Heart right ventricle (tissue), 16 donors: Measurements from ENCODE around the gene IER5. TPM values are rescaled to one million over a fixed set of nuclear protein-coding genes. Genes with fewer than 3 reads are reported as not detected.
A peak's percentile ranks its signal among the peaks of the same experiment; 100 is the strongest.

Experiments used
- ATAC-seq, 8 donors: fragments of 200-7000 bp; cut with Tn5 transposase; one replicate each; pipeline ENCODE4 v1.9.1; 2020; ENCODE audit warnings: mild to moderate bottlenecking in 8 of 8, moderate library complexity in 8 of 8, moderate number of reproducible peaks in 1 of 8
- DNase-seq, 2 donors: peaks; one replicate each; pipeline ENCODE4 v3.0.0-alpha.2; 2020
- H3K27ac ChIP-seq, 10 donors: fragments of 200-600 bp; sonication (generic) in 2 of 10; one replicate each; pipeline versions ENCODE4 v1.5.0 to v1.8.0; 2020 to 2022; ENCODE audit warnings: mild to moderate bottlenecking in 3 of 10
- H3K27me3 ChIP-seq, 7 donors: fragments of 200-600 bp; one replicate each; pipeline ENCODE4 v1.8.0; 2021 to 2022; ENCODE audit warnings: mild to moderate bottlenecking in 2 of 7
- H3K36me3 ChIP-seq, 9 donors: fragments of 200-600 bp; sonication (generic) in 1 of 9; one replicate each; pipeline versions ENCODE4 v1.5.0 to v1.8.0; 2020 to 2022; ENCODE audit warnings: mild to moderate bottlenecking in 2 of 9
- H3K4me1 ChIP-seq, 9 donors: fragments of 200-600 bp; sonication (generic) in 1 of 9; one replicate each; pipeline versions ENCODE4 v1.5.0 to v1.8.0; 2020 to 2022; ENCODE audit warnings: mild to moderate bottlenecking in 4 of 9
- H3K4me3 ChIP-seq, 10 donors: fragments of 200-600 bp; sonication (generic) in 2 of 10; one replicate each; pipeline versions ENCODE4 v1.5.0 to v1.8.0; 2020 to 2022; ENCODE audit warnings: mild to moderate bottlenecking in 7 of 10, moderate library complexity in 2 of 10
- H3K9me3 ChIP-seq, 11 donors: fragments of 200-600 bp in 10 of 11; sonication (generic) in 2 of 11; one replicate each; pipeline versions ENCODE4 v1.5.0 to v1.8.0; 2013 to 2022; ENCODE audit warnings: mild to moderate bottlenecking in 2 of 11, control low read depth in 1 of 11, moderate library complexity in 1 of 11
- WGBS, 2 donors: extraction: QIAGEN DNeasy Blood & Tissue Kit; methylation state at CpG; one replicate each; pipeline ENCODE4 v1.1.7; 2013; ENCODE audit warnings: inconsistent platforms in 1 of 2; 5-methylcytosine and 5-hydroxymethylcytosine counted together
- intact Hi-C, 10 donors: fragments of 100-400 bp; cut with DNase I; formaldehyde crosslinking; loops; one replicate each; pipeline versions ENCODE4 v1.11.1 to v1.14.2; 2022
- polyA plus RNA-seq, 2 donors: library from polyadenylated mRNA; stranded (reverse); fragments of 200-250 nt; gene quantifications; one replicate each; pipeline ENCODE4 v1.2.3, GENCODE V29; 2013
- total RNA-seq, 10 donors: library from RNA; stranded (reverse); fragmentation: NEBNext Ultra II Directional in 3 of 10; extraction: Animal tissue kit (Norgen Biotek cat#: 25700) in 3 of 10; gene quantifications; one replicate each; pipeline versions ENCODE4 v1.2.1 to v1.2.4, GENCODE V29; 2021 to 2023
- TF ChIP-seq, protein P1 (sequence below), 9 donors: fragments of 200-600 bp; sonication (generic) in 2 of 9; IDR thresholded peaks; one replicate each; pipeline versions ENCODE4 v1.5.0 to v1.8.0; 2021 to 2022; ENCODE audit warnings: antibody characterized with exemption in 9 of 9, mild to moderate bottlenecking in 5 of 9, moderate library complexity in 1 of 9
- donor health status: Arrhythmogenic right ventricular cardiomyopathy.
- donor health status: ischemic (EF 13 %, LVEDD 7.1; RV severe dilation, severe dysfunction).
- donor health status: healthy with polysubstance abuse.
- donor health status: DM: no; HTN: yes; CAD: no.
- donor health status: DM: no; HTN: no; CAD: no.
- donor health status: ischemic (EF 25% LVEDD 6.9; RV normal size, moderate dysfunction).
- donor health status: ischemic (EF 25% LVEDD 5.7; RV mildly dilated, moderate dysfunction).
- donor health status: healthy.
- donor health status: DM: yes; HTN: yes; CAD: no.
- donor health status: Ischemic cardiomyopathy.
- donor health status: ischemic (EF 35%, LVEDD 5.7; RV mildly dilated, moderate dysfunction).
- donor health status: nonischemic (EF 11% LVEDD 7.7; RV severe dilation, severe dysfunction).
- donor health status: DM: yes; HTN: yes; CAD: no.
- donor health status: PGD.
- donor health status: ischemic (EF 29% LVEDD 5.4; RV normal size, mild dysfunction).
- donor health status: nonischemic (EF 23%, LVEDD 6.1; RV moderate dilation, normal function).

Gene IER5
- total and polyA plus RNA-seq, 12 donors = 10.7 to 87.5 (median 18.7) TPM

DNA sequence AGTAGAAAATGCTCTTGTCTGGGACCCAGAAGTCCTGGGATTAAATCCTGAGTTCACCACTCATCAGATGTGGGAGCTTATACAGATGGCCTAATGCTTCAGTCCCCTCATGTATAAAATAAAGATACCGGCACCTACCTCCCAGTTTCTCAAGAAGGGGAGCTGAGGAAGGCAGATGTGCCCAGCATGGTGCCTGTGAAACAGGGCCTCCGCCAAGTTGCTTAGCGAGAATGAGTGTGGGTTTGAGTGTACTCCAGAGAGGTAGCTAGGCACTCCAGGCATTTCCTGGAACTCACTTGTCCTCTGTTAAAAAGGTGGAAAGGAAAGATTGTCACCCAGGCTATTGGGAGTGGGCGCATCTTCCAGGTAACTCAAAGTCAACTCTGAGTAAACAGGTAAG is 37.8 kb downstream of the IER5 start:
- H3K36me3 ChIP-seq = no peaks in the 10 kb centered on the region
- no peaks in the 10 kb centered on the region for H3K27me3 ChIP-seq
- peak overlapping the region in 2 of 10 donors; percentile 21 to 26 for H3K27ac ChIP-seq
- TF ChIP-seq, protein P1, sequence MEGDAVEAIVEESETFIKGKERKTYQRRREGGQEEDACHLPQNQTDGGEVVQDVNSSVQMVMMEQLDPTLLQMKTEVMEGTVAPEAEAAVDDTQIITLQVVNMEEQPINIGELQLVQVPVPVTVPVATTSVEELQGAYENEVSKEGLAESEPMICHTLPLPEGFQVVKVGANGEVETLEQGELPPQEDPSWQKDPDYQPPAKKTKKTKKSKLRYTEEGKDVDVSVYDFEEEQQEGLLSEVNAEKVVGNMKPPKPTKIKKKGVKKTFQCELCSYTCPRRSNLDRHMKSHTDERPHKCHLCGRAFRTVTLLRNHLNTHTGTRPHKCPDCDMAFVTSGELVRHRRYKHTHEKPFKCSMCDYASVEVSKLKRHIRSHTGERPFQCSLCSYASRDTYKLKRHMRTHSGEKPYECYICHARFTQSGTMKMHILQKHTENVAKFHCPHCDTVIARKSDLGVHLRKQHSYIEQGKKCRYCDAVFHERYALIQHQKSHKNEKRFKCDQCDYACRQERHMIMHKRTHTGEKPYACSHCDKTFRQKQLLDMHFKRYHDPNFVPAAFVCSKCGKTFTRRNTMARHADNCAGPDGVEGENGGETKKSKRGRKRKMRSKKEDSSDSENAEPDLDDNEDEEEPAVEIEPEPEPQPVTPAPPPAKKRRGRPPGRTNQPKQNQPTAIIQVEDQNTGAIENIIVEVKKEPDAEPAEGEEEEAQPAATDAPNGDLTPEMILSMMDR (IDR thresholded peaks at IDR 0.05) = no peak
- no peaks in the 10 kb centered on the region for H3K9me3 ChIP-seq
- ATAC-seq (no peak), DNase-seq (no peak)
- H3K4me1 ChIP-seq = peaks cover 10 to 72% (median 43%) of the 10 kb centered on the region in 9 donors
- intact Hi-C loops = no loop called here
- WGBS, 2 donors = 88 to 99% methylated on average over 4 of the region's 4 CpGs
- H3K4me3 ChIP-seq = no peak overlapping the region

DNA sequence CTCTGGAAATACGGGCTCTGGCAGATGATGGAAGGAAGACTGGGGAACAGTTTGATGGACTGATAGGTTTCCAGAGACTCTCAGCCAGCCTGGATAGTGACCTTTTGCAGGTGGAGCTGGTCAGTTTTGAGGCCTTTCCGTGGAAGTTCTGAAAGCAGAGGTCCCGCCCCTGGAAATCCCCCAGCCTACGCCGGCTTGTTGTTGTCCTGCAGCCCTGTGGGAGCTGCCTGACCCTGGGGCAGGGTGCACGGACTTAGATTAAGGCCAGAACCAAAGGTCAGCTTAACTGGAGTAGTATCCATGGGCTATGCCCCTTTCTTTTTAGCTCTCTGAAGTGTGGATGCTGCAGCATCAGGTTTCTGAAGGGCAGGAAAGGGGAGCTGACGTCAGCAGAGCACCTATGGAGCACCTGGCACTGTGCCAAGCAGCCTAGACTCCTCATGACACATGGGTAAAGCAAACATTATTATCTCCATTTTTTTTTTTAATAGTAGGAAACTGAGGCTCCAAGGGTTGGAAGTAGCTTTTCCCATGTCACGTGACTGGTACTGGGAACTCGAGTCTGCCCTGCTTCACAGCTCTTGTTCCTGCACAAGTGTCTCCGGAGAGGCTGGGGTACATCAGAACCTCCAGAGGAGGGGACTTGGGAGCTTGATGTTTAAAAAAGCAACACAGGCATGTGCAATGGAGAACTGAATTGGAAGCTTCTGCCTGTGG is 38.5 kb downstream of the IER5 start:
- peak in 4 of 8 donors; percentile 27 to 51 (median 41) for ATAC-seq
- WGBS, 2 donors = 51 to 56% methylated on average over 10 of the region's 10 CpGs
- DNase-seq = peak; percentile 39 to 45
- peaks cover 10 to 79% (median 43%) of the 10 kb centered on the region in 9 donors for H3K4me1 ChIP-seq
- no peak overlapping the region for H3K4me3 ChIP-seq
- intact Hi-C loops = no loop called here
- H3K27ac ChIP-seq = peak overlapping the region in 2 of 10 donors; percentile 21 to 26
- H3K36me3 ChIP-seq = no peaks in the 10 kb centered on the region
- TF ChIP-seq, protein P1 (IDR thresholded peaks at IDR 0.05) = no peak
- H3K27me3 ChIP-seq = no peaks in the 10 kb centered on the region
- H3K9me3 ChIP-seq = no peaks in the 10 kb centered on the region

GRCh38 chr1:181127898-181128453 is 39.5 kb downstream of the IER5 start:
- intact Hi-C loops = no loop called here
- Histone ChIP-seq H3K4me1 (peaks cover 10 to 79% (median 43%) of the 10 kb centered on the region in 9 donors), H3K4me3 (peak overlapping the region in 1 of 10 donors; percentile 22), H3K36me3 (no peaks in the 10 kb centered on the region), H3K27me3 (no peaks in the 10 kb centered on the region), H3K9me3 (no peaks in the 10 kb centered on the region), H3K27ac (peak overlapping the region in 7 of 10 donors; percentile 13 to 89 (median 39))
- DNase-seq (no peak), ATAC-seq (no peak)
- TF ChIP-seq, protein P1 (IDR thresholded peaks at IDR 0.05) = no peak
- WGBS, 2 donors = 91 to 93% methylated on average over 5 of the region's 5 CpGs

DNA sequence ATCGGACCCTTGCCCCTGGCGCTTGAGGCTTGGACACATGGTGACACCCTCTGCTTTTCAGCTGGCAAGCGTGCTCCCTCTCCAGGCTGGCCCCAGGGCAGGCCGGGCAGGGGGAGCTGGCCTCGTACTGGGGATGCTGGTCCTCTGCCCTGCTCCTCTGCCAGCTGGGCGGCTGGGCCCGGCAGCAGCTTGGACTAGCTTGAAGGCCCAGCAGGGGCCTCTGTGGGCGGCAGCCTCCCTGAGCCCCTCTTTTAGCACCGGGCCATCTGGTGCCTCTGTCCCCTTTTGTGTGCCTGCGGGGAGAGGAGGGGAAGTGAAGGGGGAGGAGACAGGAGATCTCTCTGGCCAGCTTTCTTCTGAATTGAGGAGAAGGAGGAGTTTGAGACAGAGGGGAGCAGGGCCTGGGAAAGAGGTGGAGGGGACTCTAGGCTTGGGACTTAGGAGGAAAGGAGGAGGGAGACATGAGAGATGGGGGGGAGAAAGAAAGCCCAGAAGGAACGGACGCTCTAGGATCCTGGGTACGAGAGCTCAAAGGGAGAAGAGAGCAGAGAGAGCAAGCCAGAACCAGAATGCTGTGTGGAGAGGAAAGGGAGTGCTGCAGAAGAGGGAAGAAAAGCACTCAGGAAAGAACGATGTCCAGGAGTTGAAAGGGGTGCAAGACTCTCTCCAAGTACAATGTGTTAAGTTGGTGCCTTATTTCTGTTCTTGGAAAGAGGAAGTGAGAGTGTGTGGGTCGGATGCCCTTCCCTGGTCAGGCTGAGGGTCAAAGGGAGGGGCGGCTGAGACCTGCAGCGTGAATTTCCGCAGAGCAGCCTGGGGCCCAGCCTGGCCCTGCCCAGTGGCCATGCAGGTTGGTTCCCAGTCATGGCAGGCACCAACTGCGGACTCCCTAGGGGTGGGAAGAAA is 40.3 kb downstream of the IER5 start:
- 47 to 52% methylated on average over 19 of the region's 19 CpGs for WGBS, 2 donors
- Histone ChIP-seq H3K36me3 (no peaks in the 10 kb centered on the region), H3K4me3 (peak overlapping the region in 1 of 10 donors; percentile 22), H3K4me1 (peaks cover 10 to 81% (median 43%) of the 10 kb centered on the region in 9 donors), H3K27ac (peak overlapping the region in 9 of 10 donors; percentile 13 to 89 (median 33)), H3K27me3 (no peaks in the 10 kb centered on the region), H3K9me3 (no peaks in the 10 kb centered on the region)
- peak in 1 of 2 donors; percentile 28 for DNase-seq
- TF ChIP-seq, protein P1 (IDR thresholded peaks at IDR 0.05) = no peak
- intact Hi-C loops = no loop called here
- peak; percentile 32 to 56 (median 52) for ATAC-seq
